A673 (cell line): ENCODE measurements around the gene BACE2.

Experiments used
- CTCF ChIP-seq: fragments of 300-800, 200-600 bp; sonication (generic); conservative IDR thresholded peaks from 2 replicates; pipeline ENCODE4 v1.5.1; 2017; ENCODE audit warnings: low read depth, mild to moderate bottlenecking, antibody characterized with exemption, low read length, moderate library complexity, mixed read lengths
- EZH2 ChIP-seq: fragments of 200-600 bp; sonication (generic); IDR thresholded peaks from 2 replicates; pipeline ENCODE4 v1.6.1; 2017; ENCODE audit warnings: borderline replicate concordance, low read depth, mild to moderate bottlenecking, mixed read lengths, antibody characterized with exemption, low read length; ENCODE audit not compliant: poor library complexity, severe bottlenecking

GRCh38 chr21:41243107-41243506, 75.1 kb downstream of the BACE2 start:
- no peak for TF ChIP-seq EZH2
- no peak for TF ChIP-seq CTCF
